GM19099 (cell line): ENCODE data around the gene DIO2.

Experiments used
- POLR2A ChIP-seq: IDR thresholded peaks from 3 replicates; pipeline ENCODE4 v1.6.1; 2011; ENCODE audit warnings: low read depth; ENCODE audit not compliant: insufficient read length; ENCODE audit errors: extremely low read depth

Gene DIO2

GRCh38 chr14:80202888-80203562, 8.3 kb downstream of the DIO2 start:
- no peak for TF ChIP-seq POLR2A

GRCh38 chr14:80200093-80200492, 11.2 kb downstream of the DIO2 start:
- no peak for TF ChIP-seq POLR2A

- no peak for TF ChIP-seq POLR2A
These were observed 22.7 kb downstream of the DIO2 start for GRCh38 chr14:80188571-80188970.

- no peak for TF ChIP-seq POLR2A
These were observed 25.0 kb downstream of the DIO2 start for GRCh38 chr14:80186301-80186800.

GRCh38 chr14:80176893-80177292, 34.4 kb downstream of the DIO2 start:
- TF ChIP-seq POLR2A: no peak

- no peak for TF ChIP-seq POLR2A
These were observed 38.8 kb downstream of the DIO2 start for GRCh38 chr14:80172375-80173051.

GRCh38 chr14:80167793-80168448, 43.4 kb downstream of the DIO2 start:
- no peak for TF ChIP-seq POLR2A

- TF ChIP-seq POLR2A: no peak
These were observed 46.1 kb downstream of the DIO2 start for GRCh38 chr14:80164991-80165721.

- TF ChIP-seq POLR2A: no peak
These were observed 58.5 kb downstream of the DIO2 start for GRCh38 chr14:80152763-80153162.

GRCh38 chr14:80152166-80152565, 59.1 kb downstream of the DIO2 start:
- TF ChIP-seq POLR2A: no peak

- TF ChIP-seq POLR2A: no peak
These were observed 61.0 kb downstream of the DIO2 start for GRCh38 chr14:80150301-80150700.
